ENCODE results near the gene LY6G6D. TPM values are rescaled to one million over a fixed set of nuclear protein-coding genes. Genes with fewer than 3 reads are reported as not detected.

LY6G6D gene
- total and polyA plus RNA-seq, 2 donors (not counting 1 experiment from before 2014, with no cell fraction given): not detected

DNA sequence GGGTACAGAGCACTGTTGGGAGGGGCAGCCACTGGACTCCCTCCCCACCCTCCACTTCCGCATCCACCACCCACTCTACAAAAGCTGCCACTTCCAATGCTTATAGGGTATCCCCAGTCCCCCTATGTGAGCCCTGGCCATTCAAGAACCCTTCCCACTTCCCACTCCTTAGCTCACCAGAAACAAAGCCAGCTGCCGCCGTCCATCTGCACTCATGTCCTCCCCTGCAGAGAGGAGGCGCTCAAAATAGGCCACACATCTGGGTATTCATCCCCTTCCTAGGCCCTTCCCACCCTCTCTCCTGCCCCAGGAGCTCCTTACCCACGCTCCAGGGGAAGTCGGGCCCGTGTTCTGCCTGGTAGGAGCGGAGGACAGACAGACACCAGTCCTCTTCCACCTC lies 27.8 kb upstream of the LY6G6D start:
- Histone ChIP-seq H4K20me1 (ENCODE audit: control insufficient read depth, extremely low read depth, insufficient read depth, low read length) (no peaks in the 10 kb centered on the region), H3K27ac (ENCODE audit: insufficient read depth, low read length) (no peak overlapping the region), H3K4me3 (replicated peaks in 1 of 4; ENCODE audit: control extremely low read depth in 1 of 4, insufficient read depth in 1 of 4, low read depth in 3 of 4, low read length in 4 of 4) (no peak overlapping the region), H2AFZ (ENCODE audit: low read length) (no peak overlapping the region), H3K79me2 (ENCODE audit: control insufficient read depth, insufficient read depth, low read length) (no peaks in the 10 kb centered on the region), H3K4me2 (ENCODE audit: extremely low read depth, insufficient read depth, low read length) (no peak overlapping the region), H3K36me3 (ENCODE audit: control insufficient read depth, insufficient read depth, low read length) (peaks cover 26% of the 10 kb centered on the region), H3K9me3 (ENCODE audit: control insufficient read depth, insufficient read depth, low read depth, low read length) (no peaks in the 10 kb centered on the region), H3K27me3 (ENCODE audit: control insufficient read depth, insufficient read depth, low read length) (no peaks in the 10 kb centered on the region), H3K4me1 (ENCODE audit: control insufficient read depth, extremely low read depth, insufficient read depth, low read length) (peaks cover 3% of the 10 kb centered on the region), H3K9ac (ENCODE audit: insufficient read depth, low read length) (no peak overlapping the region)
- no peak for TF ChIP-seq EZH2 (IDR thresholded peaks at IDR 0.05; ENCODE audit: low read length, missing control alignments)
- TF ChIP-seq, protein P1, sequence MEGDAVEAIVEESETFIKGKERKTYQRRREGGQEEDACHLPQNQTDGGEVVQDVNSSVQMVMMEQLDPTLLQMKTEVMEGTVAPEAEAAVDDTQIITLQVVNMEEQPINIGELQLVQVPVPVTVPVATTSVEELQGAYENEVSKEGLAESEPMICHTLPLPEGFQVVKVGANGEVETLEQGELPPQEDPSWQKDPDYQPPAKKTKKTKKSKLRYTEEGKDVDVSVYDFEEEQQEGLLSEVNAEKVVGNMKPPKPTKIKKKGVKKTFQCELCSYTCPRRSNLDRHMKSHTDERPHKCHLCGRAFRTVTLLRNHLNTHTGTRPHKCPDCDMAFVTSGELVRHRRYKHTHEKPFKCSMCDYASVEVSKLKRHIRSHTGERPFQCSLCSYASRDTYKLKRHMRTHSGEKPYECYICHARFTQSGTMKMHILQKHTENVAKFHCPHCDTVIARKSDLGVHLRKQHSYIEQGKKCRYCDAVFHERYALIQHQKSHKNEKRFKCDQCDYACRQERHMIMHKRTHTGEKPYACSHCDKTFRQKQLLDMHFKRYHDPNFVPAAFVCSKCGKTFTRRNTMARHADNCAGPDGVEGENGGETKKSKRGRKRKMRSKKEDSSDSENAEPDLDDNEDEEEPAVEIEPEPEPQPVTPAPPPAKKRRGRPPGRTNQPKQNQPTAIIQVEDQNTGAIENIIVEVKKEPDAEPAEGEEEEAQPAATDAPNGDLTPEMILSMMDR (conservative IDR thresholded peaks at IDR 0.05 in 1 of 2, IDR thresholded peaks at IDR 0.05 in 1 of 2; ENCODE audit: low read depth in 1 of 2, low read length in 2 of 2): no peak
- DNase-seq (ENCODE audit: low read depth in 2 of 2): no peak

DNA sequence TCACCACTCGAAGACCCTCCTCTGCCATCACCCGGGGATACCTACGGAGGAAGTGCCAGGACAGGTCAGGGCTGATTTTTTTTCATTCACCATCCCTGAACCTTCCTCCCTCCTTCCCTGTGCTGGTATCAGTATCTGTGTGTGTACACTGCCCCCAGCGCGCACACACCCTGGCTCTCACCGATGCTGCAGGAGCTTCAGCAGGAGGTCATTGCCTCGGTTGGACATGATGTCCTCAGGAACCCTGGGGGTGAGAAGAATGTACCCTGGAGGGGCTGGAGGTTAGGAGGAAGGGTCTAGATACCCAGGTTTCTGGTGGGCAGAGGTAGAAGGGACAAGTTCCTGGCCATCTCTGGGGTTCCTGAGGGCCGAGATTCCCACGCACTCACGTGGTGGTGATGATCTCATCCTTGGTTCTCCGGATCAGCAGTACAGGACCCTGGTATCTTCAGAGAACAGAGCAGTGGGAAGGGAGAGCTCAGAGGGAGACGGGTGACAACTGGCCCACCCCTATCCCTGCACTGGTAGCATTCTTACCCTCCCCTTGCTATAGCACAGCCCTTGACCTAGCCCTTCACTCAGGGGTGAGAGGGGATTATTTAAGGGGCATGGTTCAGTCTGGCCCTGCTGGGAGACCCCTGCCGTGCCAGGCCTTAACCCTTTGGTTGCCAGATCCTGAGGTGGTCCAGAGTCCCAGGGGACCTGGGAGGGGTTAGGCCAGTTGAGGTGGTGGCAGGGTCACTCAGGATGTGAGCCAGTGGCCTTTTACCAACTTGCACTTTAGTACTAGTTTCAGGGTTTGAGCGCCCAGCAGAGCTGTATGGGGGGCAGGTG lies 27.1 kb upstream of the LY6G6D start:
- H3K27ac ChIP-seq (ENCODE audit: insufficient read depth, low read length): no peak overlapping the region
- TF ChIP-seq EZH2 (IDR thresholded peaks at IDR 0.05; ENCODE audit: low read length, missing control alignments): no peak
- TF ChIP-seq, protein P1 (conservative IDR thresholded peaks at IDR 0.05 in 1 of 2, IDR thresholded peaks at IDR 0.05 in 1 of 2; ENCODE audit: low read depth in 1 of 2, low read length in 2 of 2): no peak
- no peak overlapping the region for H3K9ac ChIP-seq (ENCODE audit: insufficient read depth, low read length)
- DNase-seq (ENCODE audit: low read depth in 2 of 2): no peak
- H3K79me2 ChIP-seq (ENCODE audit: control insufficient read depth, insufficient read depth, low read length): no peaks in the 10 kb centered on the region
- no peaks in the 10 kb centered on the region for H3K9me3 ChIP-seq (ENCODE audit: control insufficient read depth, insufficient read depth, low read depth, low read length)
- H2AFZ ChIP-seq (ENCODE audit: low read length): no peak overlapping the region
- H3K27me3 ChIP-seq (ENCODE audit: control insufficient read depth, insufficient read depth, low read length): no peaks in the 10 kb centered on the region
- peaks cover 2% of the 10 kb centered on the region for H3K4me1 ChIP-seq (ENCODE audit: control insufficient read depth, extremely low read depth, insufficient read depth, low read length)
- no peak overlapping the region for H3K4me2 ChIP-seq (ENCODE audit: extremely low read depth, insufficient read depth, low read length)
- H3K36me3 ChIP-seq (ENCODE audit: control insufficient read depth, insufficient read depth, low read length): peaks cover 30% of the 10 kb centered on the region
- no peak overlapping the region for H3K4me3 ChIP-seq (replicated peaks in 1 of 4; ENCODE audit: control extremely low read depth in 1 of 4, insufficient read depth in 1 of 4, low read depth in 3 of 4, low read length in 4 of 4)
- H4K20me1 ChIP-seq (ENCODE audit: control insufficient read depth, extremely low read depth, insufficient read depth, low read length): no peaks in the 10 kb centered on the region

DNA sequence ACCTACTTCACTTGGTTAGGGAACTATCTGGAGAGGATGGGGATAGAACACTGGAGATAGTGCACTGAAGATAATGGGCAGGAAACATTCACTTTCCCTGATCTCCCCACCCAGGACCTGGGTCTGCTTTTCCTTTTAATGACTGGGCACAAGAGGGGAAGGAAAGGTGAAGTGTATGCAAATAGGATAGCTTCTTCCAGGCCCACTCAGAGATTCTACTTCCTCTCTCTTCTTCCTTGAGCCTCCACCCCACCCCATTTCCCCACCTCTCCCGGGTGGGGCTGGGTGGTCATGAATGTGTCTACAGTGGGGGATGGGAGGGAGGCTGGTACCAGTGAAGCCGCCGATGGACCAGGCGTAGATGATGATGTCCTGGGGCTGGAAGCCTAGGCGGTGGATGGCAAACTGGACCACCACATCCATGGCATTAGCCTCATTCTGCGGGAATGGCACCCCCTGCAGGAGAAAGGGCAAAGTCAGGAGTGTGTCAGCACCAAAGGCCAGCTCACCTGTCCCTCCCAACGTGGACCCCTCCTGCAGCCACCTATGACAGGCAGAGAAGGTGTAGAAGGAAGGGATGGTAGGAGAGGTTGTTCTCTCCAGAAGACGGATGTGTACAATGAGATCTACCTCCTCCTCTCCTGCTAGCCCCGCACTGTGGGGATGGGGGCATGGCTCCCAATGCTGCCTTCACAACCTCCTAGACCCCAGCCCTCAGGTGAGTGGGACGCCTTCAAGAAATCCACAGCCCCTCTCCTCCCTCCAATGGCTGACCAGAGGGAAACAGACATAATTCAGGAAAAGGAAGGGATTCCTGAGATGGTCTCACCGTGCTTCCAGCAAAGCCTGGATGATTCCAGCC lies 25.7 kb upstream of the LY6G6D start:
- Histone ChIP-seq H3K36me3 (ENCODE audit: control insufficient read depth, insufficient read depth, low read length) (peaks cover 32% of the 10 kb centered on the region), H3K27me3 (ENCODE audit: control insufficient read depth, insufficient read depth, low read length) (no peaks in the 10 kb centered on the region), H3K4me1 (ENCODE audit: control insufficient read depth, extremely low read depth, insufficient read depth, low read length) (no peaks in the 10 kb centered on the region), H3K9me3 (ENCODE audit: control insufficient read depth, insufficient read depth, low read depth, low read length) (no peaks in the 10 kb centered on the region), H3K27ac (ENCODE audit: insufficient read depth, low read length) (no peak overlapping the region), H4K20me1 (ENCODE audit: control insufficient read depth, extremely low read depth, insufficient read depth, low read length) (no peaks in the 10 kb centered on the region), H3K9ac (ENCODE audit: insufficient read depth, low read length) (no peak overlapping the region), H2AFZ (ENCODE audit: low read length) (no peak overlapping the region), H3K4me3 (replicated peaks in 1 of 4; ENCODE audit: control extremely low read depth in 1 of 4, insufficient read depth in 1 of 4, low read depth in 3 of 4, low read length in 4 of 4) (no peak overlapping the region), H3K79me2 (ENCODE audit: control insufficient read depth, insufficient read depth, low read length) (no peaks in the 10 kb centered on the region), H3K4me2 (ENCODE audit: extremely low read depth, insufficient read depth, low read length) (no peak overlapping the region)
- DNase-seq (ENCODE audit: low read depth in 2 of 2): no peak
- no peak for TF ChIP-seq EZH2 (IDR thresholded peaks at IDR 0.05; ENCODE audit: low read length, missing control alignments)
- TF ChIP-seq, protein P1 (conservative IDR thresholded peaks at IDR 0.05 in 1 of 2, IDR thresholded peaks at IDR 0.05 in 1 of 2; ENCODE audit: low read depth in 1 of 2, low read length in 2 of 2): peak; percentile 23 to 46

Measured in fibroblast of lung (primary cell).